HUES48 (cell line): ENCODE measurements around the gene ZFP3.
"Not testable (repeated sequence)": the region's sequence is repeated elsewhere in the genome, so short reads cannot be mapped to it uniquely, and the experiment has no call there.

Source experiments
- H3K27ac ChIP-seq: one replicate; pipeline ENCODE4 v1.7.0; 2013; ENCODE audit warnings: low read depth, low read length, inconsistent platforms
- H3K27me3 ChIP-seq: 2 replicates; pipeline ENCODE4 v1.6.1; 2013; ENCODE audit warnings: mild to moderate bottlenecking, low read length; ENCODE audit not compliant: control insufficient read depth, insufficient read depth
- H3K36me3 ChIP-seq: 2 replicates; pipeline ENCODE4 v1.6.1; 2013; ENCODE audit warnings: low read length; ENCODE audit not compliant: control insufficient read depth, insufficient read depth
- H3K4me1 ChIP-seq: 2 replicates; pipeline ENCODE4 v1.6.1; 2013; ENCODE audit warnings: mild to moderate bottlenecking, low read length; ENCODE audit not compliant: control insufficient read depth, insufficient read depth
- H3K4me3 ChIP-seq: 2 replicates; pipeline ENCODE4 v1.5.1; 2013; ENCODE audit warnings: mild to moderate bottlenecking, low read depth, low read length
- H3K9ac ChIP-seq: 2 replicates; pipeline ENCODE4 v1.6.1; 2013; ENCODE audit warnings: mild to moderate bottlenecking, low read depth, low read length, moderate library complexity
- H3K9me3 ChIP-seq: 2 replicates; pipeline ENCODE4 v1.6.1; 2013; ENCODE audit warnings: low read length; ENCODE audit not compliant: control insufficient read depth, insufficient read depth

ZFP3 gene

GRCh38 chr17:5044630-5045029 is 33.6 kb upstream of the ZFP3 start:
- H3K27me3 ChIP-seq, result no peaks in the 10 kb centered on the region
- H3K27ac ChIP-seq, result no peak overlapping the region
- no peaks in the 10 kb centered on the region for H3K4me1 ChIP-seq
- no peaks in the 10 kb centered on the region for H3K9me3 ChIP-seq
- H3K4me3 ChIP-seq, result no peak overlapping the region
- H3K36me3 ChIP-seq, result no peaks in the 10 kb centered on the region
- H3K9ac ChIP-seq, result no peak overlapping the region

GRCh38 chr17:5045496-5045895 is 32.8 kb upstream of the ZFP3 start:
- H3K4me3 ChIP-seq, result no peak overlapping the region
- H3K9me3 ChIP-seq, result no peaks in the 10 kb centered on the region
- no peak overlapping the region for H3K9ac ChIP-seq
- no peaks in the 10 kb centered on the region for H3K27me3 ChIP-seq
- H3K36me3 ChIP-seq, result no peaks in the 10 kb centered on the region
- no peak overlapping the region for H3K27ac ChIP-seq
- H3K4me1 ChIP-seq, result no peaks in the 10 kb centered on the region

GRCh38 chr17:5047446-5047845 is 30.8 kb upstream of the ZFP3 start:
- no peak overlapping the region for H3K4me3 ChIP-seq
- H3K9ac ChIP-seq, result no peak overlapping the region
- H3K36me3 ChIP-seq, result no peaks in the 10 kb centered on the region
- H3K9me3 ChIP-seq, result no peaks in the 10 kb centered on the region
- H3K4me1 ChIP-seq, result no peaks in the 10 kb centered on the region
- H3K27me3 ChIP-seq, result no peaks in the 10 kb centered on the region
- no peak overlapping the region for H3K27ac ChIP-seq

- H3K9me3 ChIP-seq, result no peaks in the 10 kb centered on the region
- no peak overlapping the region for H3K4me3 ChIP-seq
- H3K36me3 ChIP-seq, result no peaks in the 10 kb centered on the region
- H3K4me1 ChIP-seq, result no peaks in the 10 kb centered on the region
- no peak overlapping the region for H3K27ac ChIP-seq
- no peaks in the 10 kb centered on the region for H3K27me3 ChIP-seq
- no peak overlapping the region for H3K9ac ChIP-seq
Measured at GRCh38 chr17:5049314-5049841, 28.9 kb upstream of the ZFP3 start.

- H3K9ac ChIP-seq, result no peak overlapping the region
- no peaks in the 10 kb centered on the region for H3K9me3 ChIP-seq
- H3K4me3 ChIP-seq, result no peak overlapping the region
- no peaks in the 10 kb centered on the region for H3K36me3 ChIP-seq
- no peaks in the 10 kb centered on the region for H3K4me1 ChIP-seq
- no peak overlapping the region for H3K27ac ChIP-seq
- no peaks in the 10 kb centered on the region for H3K27me3 ChIP-seq
Measured at GRCh38 chr17:5050278-5050677, 28.0 kb upstream of the ZFP3 start.

GRCh38 chr17:5055543-5055942 is 22.7 kb upstream of the ZFP3 start:
- H3K36me3 ChIP-seq, result no peaks in the 10 kb centered on the region
- no peak overlapping the region for H3K4me3 ChIP-seq
- H3K9ac ChIP-seq, result no peak overlapping the region
- H3K27ac ChIP-seq, result peak overlapping the region; percentile 18
- no peaks in the 10 kb centered on the region for H3K4me1 ChIP-seq
- no peaks in the 10 kb centered on the region for H3K27me3 ChIP-seq
- no peaks in the 10 kb centered on the region for H3K9me3 ChIP-seq

- Histone ChIP-seq H3K27ac (no peak overlapping the region), H3K36me3 (no peaks in the 10 kb centered on the region), H3K4me3 (no peak overlapping the region), H3K27me3 (no peaks in the 10 kb centered on the region), H3K9me3 (no peaks in the 10 kb centered on the region), H3K9ac (no peak overlapping the region), H3K4me1 (no peaks in the 10 kb centered on the region)
Measured at GRCh38 chr17:5065227-5065744, 13.0 kb upstream of the ZFP3 start.

- H3K9me3 ChIP-seq, result no peaks in the 10 kb centered on the region
- no peak overlapping the region for H3K27ac ChIP-seq
- no peak overlapping the region for H3K9ac ChIP-seq
- H3K4me1 ChIP-seq, result no peaks in the 10 kb centered on the region
- no peaks in the 10 kb centered on the region for H3K36me3 ChIP-seq
- no peak overlapping the region for H3K4me3 ChIP-seq
- H3K27me3 ChIP-seq, result no peaks in the 10 kb centered on the region
Measured at GRCh38 chr17:5068236-5068635, 10.0 kb upstream of the ZFP3 start.

- H3K4me1 ChIP-seq, result 0 out of 2 replicates have a peak, but pooled peaks cover 4% of the 10 kb centered on the region
- no peaks in the 10 kb centered on the region for H3K9me3 ChIP-seq
- H3K27ac ChIP-seq, result no peak overlapping the region
- H3K36me3 ChIP-seq, result no peaks in the 10 kb centered on the region
- no peak overlapping the region for H3K4me3 ChIP-seq
- H3K27me3 ChIP-seq, result no peaks in the 10 kb centered on the region
- H3K9ac ChIP-seq, result no peak overlapping the region
Measured at GRCh38 chr17:5069724-5070123, 8.5 kb upstream of the ZFP3 start.

GRCh38 chr17:5075472-5075871 is 2.8 kb upstream of the ZFP3 start:
- not testable (repeated sequence) for H3K9ac ChIP-seq, H3K4me3 ChIP-seq, H3K9me3 ChIP-seq, H3K4me1 ChIP-seq, H3K36me3 ChIP-seq
- peak overlapping the region; percentile 42 for H3K27ac ChIP-seq
- H3K27me3 ChIP-seq, result peaks cover 10% of the 10 kb centered on the region

GRCh38 chr17:5077275-5077674 is 992 bp upstream of the ZFP3 start:
- H3K9ac ChIP-seq, H3K9me3 ChIP-seq, H3K36me3 ChIP-seq, H3K4me3 ChIP-seq, H3K27ac ChIP-seq, H3K4me1 ChIP-seq: not testable (repeated sequence)
- peaks cover 10% of the 10 kb centered on the region for H3K27me3 ChIP-seq

- Histone ChIP-seq H3K4me3 (no peak overlapping the region), H3K4me1 (peaks cover 8% of the 10 kb centered on the region), H3K27ac (no peak overlapping the region), H3K27me3 (peaks cover 10% of the 10 kb centered on the region), H3K36me3 (no peaks in the 10 kb centered on the region), H3K9me3 (no peaks in the 10 kb centered on the region), H3K9ac (no peak overlapping the region)
Measured at GRCh38 chr17:5077781-5078105, 524 bp upstream of the ZFP3 start.
